GM19452 (cell line): ENCODE data around the gene KCNAB1.
A peak's percentile ranks its signal among the peaks of the same experiment; 100 is the strongest.

Source experiments
- ATAC-seq: cut with Tn5 transposase; IDR thresholded peaks from one replicate; pipeline ENCODE4 v1.9.1; 2021; ENCODE audit not compliant: unreplicated experiment

The KCNAB1 gene

DNA sequence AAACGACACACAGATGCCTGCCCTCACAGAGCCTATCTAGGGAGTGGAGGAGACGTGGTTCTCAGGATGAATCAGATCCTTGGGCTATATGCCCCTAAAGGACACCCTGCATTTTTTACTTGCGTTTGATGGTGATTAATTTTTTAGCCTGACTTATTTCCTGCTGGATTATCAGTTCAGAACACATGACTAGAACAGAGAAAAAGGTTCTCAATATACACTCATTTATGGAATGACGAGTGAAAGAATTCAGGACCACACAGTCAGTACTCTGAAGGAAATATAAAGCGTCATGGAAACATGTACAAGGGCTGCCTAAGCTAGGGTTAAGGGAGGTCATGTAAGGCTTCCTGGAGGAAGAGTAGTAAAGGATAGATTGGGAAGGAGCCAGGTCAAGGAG lies 312.8 kb downstream of the KCNAB1 start:
- no peak for ATAC-seq

DNA sequence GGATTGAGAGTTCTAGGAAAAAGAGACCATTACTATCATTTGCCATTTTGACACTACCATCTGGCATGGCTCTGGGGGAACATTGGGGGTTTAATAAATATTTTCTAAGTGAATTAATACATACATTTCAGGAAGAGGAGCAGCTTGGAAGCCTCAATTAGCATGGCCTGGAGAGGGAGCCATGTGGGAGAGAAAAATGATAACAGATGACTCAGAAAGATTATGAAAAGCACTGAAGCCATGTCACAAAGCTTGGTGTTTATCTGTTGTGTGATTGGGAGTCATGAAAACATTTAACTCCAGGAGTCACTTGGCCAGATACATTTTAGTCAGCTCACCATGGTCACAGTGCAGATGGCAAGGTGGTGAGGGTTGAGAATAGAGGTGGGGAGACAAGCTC lies 313.5 kb downstream of the KCNAB1 start:
- ATAC-seq: no peak

DNA sequence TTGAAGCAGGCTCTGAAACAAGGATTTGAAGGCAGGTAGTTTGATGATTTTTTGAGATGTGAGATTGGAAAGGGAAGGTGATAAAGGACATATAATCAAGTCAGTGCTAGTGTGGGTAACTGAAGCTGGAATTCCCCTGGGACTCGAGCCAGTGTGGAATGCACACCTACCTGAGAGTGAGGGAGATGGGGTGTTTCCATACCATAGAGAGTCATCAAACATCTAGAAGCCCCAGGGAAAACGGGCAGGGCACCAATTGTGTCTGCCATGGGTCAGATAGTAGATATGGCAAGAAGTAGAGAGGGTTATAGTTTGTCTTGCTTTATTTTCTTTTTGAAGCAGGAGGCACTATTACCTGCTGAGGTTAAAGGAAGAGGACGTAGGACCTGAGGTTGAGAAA lies 314.5 kb downstream of the KCNAB1 start:
- ATAC-seq: no peak

DNA sequence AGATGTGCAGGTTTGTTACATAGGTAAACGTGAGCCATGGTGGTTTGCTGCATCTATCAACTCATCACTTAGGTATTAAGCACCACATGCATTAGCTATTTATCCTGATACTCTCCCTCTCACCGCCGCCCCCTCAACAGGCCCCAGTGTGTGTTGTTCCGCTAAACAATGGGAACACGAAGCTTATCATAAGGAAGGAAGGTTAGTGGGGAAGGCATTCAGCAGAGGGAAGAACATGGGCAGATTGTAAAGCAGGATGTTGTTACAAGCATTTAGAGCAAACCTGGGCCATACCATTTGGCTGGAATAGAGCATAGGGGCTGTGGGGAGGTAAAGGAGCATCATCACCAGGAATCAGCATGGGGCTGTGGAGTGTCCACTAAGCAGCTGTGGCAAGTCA lies 322.7 kb downstream of the KCNAB1 start:
- ATAC-seq: no peak

DNA sequence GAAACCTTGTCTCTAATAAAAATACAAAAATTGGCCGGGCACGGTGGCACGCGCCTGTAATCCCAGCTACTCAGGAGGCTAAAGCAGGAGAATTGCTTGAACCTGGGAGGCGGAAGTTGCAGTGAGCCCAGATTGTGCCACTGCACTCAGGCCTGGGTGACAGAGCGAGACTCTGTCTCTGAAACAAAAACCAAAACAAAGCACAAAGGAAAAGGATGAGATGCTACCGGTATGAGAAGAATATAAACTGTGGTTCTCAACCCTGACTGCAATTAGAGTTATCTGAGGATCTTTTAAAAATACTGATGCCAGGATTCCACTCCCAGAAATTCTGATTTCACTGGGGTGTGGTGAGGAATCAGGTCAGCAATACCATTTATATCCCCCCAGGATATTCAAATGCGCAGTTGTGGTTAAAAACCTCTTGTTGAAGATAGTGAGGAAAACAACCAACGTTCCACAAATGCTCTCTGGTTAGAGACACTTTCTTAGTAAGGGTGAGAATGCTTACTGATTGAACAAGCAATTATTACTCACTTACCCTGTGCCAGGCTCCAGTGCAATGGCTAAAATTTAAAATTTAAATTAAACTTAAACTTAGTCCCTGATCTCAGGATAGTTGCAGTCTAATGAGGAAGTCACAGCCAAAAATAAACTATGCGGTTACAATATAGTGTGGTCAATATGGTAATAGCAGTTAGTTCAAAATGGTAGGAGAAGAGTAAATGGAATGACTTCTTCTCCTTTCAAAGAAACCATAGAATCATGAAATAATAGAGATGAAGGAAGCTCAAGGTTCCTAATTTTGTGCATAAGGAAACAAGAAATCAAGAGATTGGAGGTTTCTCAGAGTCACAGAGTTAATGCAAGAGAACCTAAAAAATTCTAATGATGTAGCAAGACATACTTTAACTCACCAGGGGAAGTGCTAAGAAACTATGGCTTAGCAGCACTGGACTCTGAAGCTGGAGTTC lies 325.0 kb downstream of the KCNAB1 start:
- no peak for ATAC-seq

DNA sequence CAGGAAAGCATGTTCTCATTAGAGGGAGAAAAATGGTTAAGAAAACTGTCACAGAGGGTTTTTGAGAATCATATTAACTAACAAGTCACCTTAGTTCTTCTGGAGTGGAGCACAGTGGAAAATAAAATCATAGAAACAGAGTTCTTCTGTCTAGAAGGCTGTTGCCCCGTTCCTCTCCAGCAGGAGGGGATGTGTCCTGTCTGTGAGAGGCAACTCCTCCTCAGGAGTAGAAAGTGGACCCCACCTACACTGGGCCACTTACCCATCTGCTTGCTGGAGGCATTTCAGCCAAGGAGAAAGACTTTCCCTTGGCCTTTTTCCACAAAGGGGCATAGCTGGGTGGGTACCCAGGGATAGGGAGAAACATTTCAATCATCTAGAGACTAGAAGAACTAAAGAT lies 327.9 kb downstream of the KCNAB1 start:
- peak; percentile 52 for ATAC-seq

DNA sequence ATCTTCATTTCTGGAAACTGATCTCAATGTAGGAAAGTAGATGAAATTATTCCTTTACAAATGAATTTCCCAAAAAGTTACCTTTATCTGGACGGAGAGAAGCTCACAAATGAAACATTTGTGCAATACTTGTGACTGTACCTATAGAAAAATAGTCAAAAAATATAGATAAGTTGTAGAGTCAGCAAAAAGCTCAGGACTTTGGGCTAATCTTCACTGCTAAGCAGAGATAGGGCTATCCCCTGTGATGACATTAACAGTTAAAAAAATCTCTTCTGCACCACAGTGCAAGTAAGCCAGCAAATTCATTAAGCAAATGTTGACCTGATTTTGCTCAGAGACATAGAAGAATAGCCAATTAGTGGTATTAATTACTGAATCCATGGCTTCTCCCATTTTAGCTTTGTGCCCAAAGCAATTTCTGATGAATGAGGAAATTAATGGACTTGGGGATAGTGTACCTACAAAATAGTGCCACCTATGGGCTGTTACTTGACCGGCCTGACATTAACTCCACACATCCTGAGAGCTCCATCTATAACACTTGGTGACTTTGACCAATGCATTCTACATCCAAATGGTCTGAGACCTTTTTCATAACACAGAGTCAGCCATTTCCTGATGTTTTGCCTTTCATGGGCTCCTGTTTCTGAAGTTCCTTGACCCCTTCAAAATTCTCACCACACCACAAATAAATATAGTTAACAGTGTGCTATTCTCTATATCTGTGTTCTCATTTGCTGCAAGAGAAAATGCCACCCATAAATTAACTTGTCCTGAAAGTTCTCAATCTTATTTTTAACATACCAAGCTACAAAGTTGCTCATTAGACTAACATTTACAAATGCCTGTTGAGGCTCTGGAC lies 329.6 kb downstream of the KCNAB1 start:
- ATAC-seq: peak; percentile 66

DNA sequence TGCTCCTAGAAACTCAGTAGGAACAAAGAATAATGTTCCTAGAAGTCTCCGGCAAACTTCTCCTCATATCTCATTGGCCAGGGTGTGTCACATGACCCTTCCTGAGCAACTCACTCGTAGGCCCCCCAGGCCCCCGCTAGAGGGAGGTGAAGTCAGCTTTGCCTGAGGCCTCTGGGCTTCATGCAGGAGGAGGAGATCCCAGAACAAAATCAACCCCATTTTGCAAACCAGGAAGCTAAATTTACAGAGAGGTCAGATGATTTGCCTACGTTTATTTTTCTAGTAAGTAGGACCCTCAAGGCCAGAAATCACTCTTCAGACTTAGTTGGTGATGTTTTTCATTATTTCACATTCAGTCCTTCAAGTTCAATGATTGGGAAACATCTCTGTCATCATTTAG lies 335.5 kb downstream of the KCNAB1 start:
- no peak for ATAC-seq

DNA sequence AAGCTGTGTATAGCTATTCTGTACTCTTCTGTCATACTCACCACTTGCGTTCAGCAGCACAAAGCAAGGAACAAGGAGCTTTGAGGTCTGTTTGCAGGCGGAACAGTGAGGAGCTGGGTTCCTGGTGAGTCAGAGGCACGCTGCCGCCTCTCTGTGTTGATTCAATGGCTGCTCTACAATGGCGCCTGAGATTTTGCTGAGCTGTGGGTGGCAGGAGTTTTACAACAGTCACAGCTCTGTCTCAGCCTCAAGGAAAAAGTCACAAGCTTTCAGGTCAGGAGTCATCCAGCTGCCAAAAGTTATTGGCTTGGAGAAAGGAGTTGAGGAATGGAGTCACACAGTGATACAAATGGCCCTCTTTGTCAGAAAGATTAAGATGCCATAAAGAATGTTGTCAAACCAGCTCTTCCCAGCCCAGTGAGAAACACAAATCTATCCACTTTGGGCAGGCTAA lies 336.4 kb downstream of the KCNAB1 start:
- ATAC-seq: no peak

DNA sequence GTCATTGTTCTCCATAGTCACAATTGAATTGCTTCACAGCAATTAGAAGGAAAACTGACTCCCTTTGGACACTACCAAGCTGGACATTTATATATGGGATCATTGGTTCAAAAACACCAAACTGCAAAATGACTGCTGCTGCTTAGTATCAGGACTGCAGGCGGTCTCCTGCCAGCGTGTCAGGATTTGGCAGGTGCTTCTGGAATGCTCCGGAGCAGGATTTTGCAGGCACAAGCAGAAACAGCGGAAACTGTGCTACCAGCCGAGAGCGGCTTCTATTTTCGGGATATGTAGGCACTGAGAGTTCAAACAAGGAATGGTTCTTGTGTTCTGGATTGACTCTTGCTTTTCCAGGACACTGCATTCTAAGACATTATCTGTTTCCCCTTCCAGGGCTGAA lies 339.1 kb downstream of the KCNAB1 start:
- ATAC-seq: no peak

DNA sequence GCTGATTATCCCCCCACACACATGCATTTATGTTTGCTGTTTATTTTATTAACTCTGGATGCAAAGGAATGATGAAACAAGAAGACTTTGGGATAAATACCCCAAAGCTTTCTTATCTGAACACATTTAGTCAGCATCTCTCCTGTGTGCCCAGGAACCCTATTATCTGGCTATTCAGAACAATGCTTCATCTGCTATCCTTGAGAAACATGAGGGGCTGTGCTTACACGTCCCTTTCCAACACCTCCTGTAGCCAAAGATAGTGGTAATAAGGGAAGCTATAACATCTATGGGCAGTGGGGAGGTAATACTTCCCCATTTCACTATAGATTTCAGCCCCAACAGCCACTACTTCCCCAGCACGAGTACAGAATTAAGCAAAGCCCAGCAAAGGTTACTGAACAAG lies 339.8 kb downstream of the KCNAB1 start:
- ATAC-seq: peak; percentile 70

DNA sequence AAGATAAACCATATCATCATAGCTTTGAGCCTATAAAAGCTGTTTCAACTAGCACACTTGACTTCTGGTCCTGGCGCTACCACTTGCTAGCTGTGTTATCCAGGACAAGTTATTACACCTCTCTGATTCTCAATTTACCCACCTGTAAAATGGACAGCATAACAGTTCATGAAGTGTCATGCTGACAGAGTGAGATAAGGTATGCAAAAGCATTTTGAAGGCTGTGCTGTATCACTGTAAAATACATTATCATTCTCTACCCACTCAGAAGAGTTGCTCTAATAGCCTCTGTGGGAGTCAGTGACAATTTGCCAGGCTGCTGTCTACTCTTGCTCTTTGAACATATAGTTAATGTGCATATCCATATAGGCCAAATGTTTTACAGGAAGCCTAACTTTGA lies 341.5 kb downstream of the KCNAB1 start:
- ATAC-seq: no peak

DNA sequence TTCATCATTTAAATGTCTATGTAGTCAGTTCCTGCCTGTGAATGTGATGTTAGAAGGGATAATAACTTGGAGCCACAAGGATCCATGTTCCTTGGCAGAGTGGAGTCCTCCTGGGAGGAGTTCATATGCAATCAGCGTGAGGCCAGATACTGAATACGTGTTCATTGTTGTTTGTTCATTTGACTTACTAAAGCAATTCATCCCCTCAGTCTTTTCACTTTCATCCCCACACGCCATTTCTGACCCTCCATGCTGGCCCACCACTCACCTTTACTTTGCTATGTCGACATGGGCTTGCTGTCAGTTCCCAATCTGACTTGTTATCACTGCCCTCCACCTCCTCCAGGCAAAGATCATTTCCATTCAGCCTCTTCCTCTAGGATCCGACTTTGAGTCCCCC lies 342.7 kb downstream of the KCNAB1 start:
- no peak for ATAC-seq

DNA sequence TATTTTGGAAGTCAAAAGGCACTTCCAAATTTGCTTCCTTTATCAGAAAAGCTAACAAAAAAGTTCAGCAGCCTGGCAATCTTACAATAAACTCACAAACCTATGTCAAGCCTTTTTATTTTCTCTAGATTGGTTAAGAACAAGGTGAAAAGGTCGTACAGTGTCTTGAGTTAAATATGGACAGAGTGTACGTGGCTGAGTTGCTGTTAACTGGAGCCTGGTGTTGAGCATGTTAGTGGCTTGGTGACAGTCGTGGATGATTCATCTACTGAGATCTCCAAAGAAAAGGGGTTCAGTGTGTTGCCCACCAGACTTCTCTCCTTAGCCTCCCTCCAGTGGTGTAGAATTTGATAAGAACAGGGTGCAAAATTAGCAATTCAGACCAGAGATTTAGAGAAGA lies 344.8 kb downstream of the KCNAB1 start:
- ATAC-seq: no peak

DNA sequence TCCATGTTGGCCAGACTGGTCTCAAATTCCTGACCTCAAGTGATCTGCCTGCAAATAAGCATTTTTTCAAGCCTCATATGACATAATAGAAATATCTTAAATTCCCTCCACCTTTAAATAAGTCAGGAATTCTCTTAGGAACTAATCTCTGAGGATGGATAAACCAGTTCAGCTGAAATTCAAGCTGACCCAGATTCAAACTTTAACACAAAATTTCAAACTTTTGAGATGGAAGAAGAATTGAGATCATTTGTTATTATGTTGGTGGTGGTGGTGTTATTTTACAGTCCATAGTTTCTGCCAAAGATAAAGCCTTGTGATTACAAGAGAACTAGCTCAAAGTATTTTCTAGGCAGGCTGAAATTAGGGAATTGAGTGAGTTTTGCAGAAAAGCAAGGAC lies 349.1 kb downstream of the KCNAB1 start:
- ATAC-seq: no peak

DNA sequence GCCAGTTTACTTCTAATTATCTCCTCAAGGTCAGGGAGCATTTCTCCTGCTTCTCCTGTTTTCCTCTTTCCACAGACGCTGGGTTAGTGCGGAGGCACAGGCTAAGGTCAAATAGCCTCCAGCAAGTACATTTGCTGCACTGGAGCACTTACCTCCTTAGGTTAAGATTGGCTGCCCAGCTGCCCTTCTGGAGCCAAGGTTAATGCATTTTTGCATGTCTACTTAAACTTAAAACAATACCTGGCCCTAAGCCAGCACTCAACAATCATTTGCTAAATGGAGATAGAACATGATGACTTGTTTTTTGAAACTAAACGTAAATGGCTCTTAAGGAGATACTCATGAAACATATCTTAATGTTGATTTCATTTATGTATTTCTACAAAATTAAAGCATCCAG lies 351.1 kb downstream of the KCNAB1 start:
- no peak for ATAC-seq

DNA sequence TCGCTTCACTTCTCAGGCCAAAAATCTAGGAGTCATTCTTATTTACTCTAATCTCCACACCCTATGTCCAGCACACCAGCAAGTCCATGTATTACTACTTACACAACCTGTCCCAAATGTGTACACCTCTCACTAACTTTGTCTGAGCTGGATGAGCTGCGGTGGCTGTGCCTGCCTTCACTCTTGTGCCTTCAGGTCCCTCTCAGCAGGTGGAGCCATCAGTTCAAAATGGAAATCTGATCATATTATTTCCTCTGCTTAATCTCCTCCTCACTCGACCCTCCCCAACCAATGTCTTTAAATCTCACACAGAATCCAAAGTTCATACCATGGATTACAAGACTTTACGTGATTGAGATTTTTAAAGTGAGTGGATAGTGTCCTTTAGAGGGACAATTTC lies 351.8 kb downstream of the KCNAB1 start:
- ATAC-seq: no peak

DNA sequence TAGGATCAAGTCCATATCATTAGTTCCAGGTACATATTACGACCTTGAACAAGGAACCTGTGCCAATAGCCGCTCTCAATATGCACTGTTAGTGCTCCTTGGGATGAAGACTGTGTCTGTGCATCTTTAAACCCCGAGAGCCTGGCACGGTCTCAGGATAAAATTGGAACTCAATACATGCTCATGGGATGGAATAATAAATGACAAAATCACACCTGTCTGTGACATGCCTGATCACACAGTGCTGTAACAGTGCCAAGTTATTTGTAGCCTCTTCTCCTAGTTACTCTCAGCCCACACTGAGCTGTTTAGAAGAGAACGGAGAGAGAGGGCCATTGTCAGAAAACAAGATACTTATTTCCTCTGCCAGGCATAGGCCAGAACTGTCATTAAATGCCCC lies 352.3 kb downstream of the KCNAB1 start:
- no peak for ATAC-seq

DNA sequence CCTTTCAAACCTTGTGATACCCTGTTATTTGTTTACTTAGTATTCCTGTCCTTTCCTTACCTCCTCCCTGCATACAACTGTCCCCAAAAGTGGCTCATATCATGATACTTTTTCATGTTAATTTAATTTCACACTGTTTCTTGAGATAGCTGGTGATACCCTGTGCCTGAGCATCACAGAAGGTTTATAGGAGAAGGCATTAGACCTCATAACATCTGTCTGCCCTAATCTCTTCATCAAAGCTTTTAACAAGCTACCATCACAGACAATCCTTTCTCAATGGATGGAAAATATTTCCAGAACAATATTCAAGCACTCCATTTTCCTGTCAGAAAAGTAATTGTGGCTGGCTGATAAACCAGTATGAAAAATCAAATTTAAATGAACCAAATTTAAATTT lies 353.0 kb downstream of the KCNAB1 start:
- no peak for ATAC-seq

DNA sequence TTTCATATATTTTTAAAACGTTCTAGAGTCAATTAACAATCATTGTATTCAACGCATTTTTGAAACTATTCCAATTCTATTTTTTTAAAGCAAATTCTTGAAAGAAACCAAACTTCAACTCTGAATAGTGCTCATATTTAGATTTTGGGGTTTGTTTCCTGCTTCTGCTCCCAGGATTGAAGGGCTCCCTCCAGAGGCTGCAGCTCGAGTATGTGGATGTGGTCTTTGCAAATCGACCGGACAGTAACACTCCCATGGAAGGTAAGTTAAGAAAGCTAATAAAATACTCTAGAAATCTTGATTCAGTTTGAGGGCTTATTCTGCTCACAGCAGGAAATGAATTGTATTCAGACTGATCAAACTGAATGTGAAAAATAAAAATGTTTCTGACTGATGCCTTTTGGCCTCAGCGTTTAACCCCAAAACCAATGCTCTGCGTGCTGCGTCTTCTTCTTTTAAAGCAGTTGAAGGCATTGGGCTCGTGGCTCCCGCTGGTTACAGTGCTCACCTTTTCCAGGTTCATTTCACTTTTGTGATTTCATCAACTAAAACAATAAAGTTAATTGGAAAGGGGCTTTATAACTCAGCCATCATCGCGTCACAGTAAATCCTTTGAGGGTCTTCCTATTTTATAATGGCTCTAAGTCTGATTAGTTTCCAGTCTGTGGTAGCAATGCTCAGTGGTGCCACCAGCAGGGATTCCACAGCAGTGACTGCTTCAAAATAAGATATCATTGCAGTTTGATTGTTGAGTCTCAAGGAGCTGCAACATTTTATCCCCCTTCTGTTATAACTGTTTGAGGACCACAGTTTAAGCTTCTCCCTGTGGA lies 354.4 kb downstream of the KCNAB1 start:
- no peak for ATAC-seq

DNA sequence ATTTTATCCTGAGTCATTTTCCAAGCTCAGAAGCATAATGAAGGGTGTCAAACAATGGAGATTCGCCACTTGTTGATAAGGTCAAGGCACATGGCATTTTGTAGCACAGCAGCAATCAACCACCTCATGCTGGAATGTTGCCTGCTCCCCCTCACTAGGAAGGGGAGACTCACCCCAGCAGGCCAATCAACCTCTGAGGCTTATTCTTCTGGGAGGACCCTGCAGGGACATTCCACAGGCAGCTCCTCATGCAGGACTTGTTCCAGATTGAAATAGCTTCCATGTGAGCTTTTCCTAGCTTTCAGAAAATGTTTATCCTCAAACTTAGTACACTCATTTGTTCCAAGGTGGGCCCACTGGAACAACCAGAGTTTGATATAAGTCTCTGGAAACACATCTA lies 356.9 kb downstream of the KCNAB1 start:
- no peak for ATAC-seq
